Left lung (tissue), 14 donors: Measurements from ENCODE around the gene SMIM31. TPM values are rescaled to one million over a fixed set of nuclear protein-coding genes. Genes with fewer than 3 reads are reported as not detected.

Experiments used
- ATAC-seq: fragments of 200-7000 bp; cut with Tn5 transposase; one replicate; pipeline ENCODE4 v1.9.1; 2020; ENCODE audit warnings: moderate library complexity
- DNase-seq, 4 donors: peaks; one replicate each; pipeline ENCODE4 v3.0.0-alpha.2; 2013 to 2020
- H3K27ac ChIP-seq, 2 donors: fragments of 200-600 bp; sonication (generic) in 1 of 2; one replicate each; pipeline versions ENCODE4 v1.5.0 to v1.8.0; 2020 to 2021
- H3K27me3 ChIP-seq, 2 donors: fragments of 200-600 bp; sonication (generic) in 1 of 2; one replicate each; pipeline versions ENCODE4 v1.5.0 to v1.8.0; 2020 to 2021
- H3K36me3 ChIP-seq, 2 donors: fragments of 200-600 bp; sonication (generic) in 1 of 2; one replicate each; pipeline versions ENCODE4 v1.5.0 to v1.8.0; 2020 to 2021
- H3K4me1 ChIP-seq, 2 donors: fragments of 200-600 bp; one replicate each; pipeline ENCODE4 v1.8.0; 2021
- H3K4me3 ChIP-seq, 2 donors: fragments of 200-600 bp; sonication (generic) in 1 of 2; one replicate each; pipeline versions ENCODE4 v1.5.0 to v1.8.0; 2020 to 2021; ENCODE audit warnings: mild to moderate bottlenecking in 1 of 2
- H3K9me3 ChIP-seq, 2 donors: fragments of 200-600 bp; sonication (generic) in 1 of 2; one replicate each; pipeline versions ENCODE4 v1.5.0 to v1.8.0; 2020 to 2021
- CTCF ChIP-seq, 2 donors: fragments of 200-600 bp; sonication (generic) in 1 of 2; IDR thresholded peaks; one replicate each; pipeline versions ENCODE4 v1.5.0 to v1.8.0; 2021; ENCODE audit warnings: antibody characterized with exemption in 2 of 2
- intact Hi-C, 2 donors: fragments of 100-400 bp; cut with DNase I; formaldehyde crosslinking; loops; one replicate each; pipeline versions ENCODE4 v1.11.2 to v1.14.2; 2022
- long read RNA-seq, 12 donors: library from polyadenylated mRNA in 2 of 12; unstranded in 2 of 12; transcript quantifications; one replicate each; pipeline ENCODE4 v2.0.0 and lab custom pipeline, GENCODE V29; 2019 to 2026
- polyA plus RNA-seq, 6 donors: library from polyadenylated mRNA; unstranded; fragments of 120-200 nt; gene quantifications; one replicate each; pipeline ENCODE4 v1.2.1, GENCODE V29; 2013; ENCODE audit not compliant: insufficient read length in 6 of 6
- total RNA-seq, 2 donors: library from RNA; stranded (reverse); fragmentation: NEBNext Ultra II Directional; extraction: Animal tissue kit (Norgen Biotek cat#: 25700); gene quantifications; one replicate each; pipeline ENCODE4 v1.2.1, GENCODE V29; 2021
- donor health status: DM: no; HTN: yes; CAD: no.
- donor health status: DM: no; HTN: no; CAD: no.

SMIM31 gene
- total RNA-seq = under 1 TPM in 1 of 2 donors, not detected in 1; 0.31 TPM
- under 1 TPM; 0.07 to 0.44 (median 0.28) TPM for polyA plus RNA-seq
- long read RNA-seq, donor 1 = 0 reads
- long read RNA-seq, donor 2 = 0 reads
- long read RNA-seq, donor 3 = 0 reads
- long read RNA-seq, donor 4 = 0 reads
- long read RNA-seq, donor 5, partial matches to known transcripts = 0 of 1 reads
- long read RNA-seq, donor 5, other reads (novel, unspliced or antisense) = 0 of 1 reads
- long read RNA-seq, donor 6 = 0 reads
- long read RNA-seq, donor 7 = 0 reads
- long read RNA-seq, donor 8 = 0 reads
- long read RNA-seq, donor 9 = 0 reads
- long read RNA-seq, donor 10, partial matches to known transcripts = 0 of 1 reads
- long read RNA-seq, donor 10, other reads (novel, unspliced or antisense) = 1 of 1 reads
- long read RNA-seq, donor 11 = 0 reads
- long read RNA-seq, donor 12, partial matches to known transcripts = 0 of 1 reads
- long read RNA-seq, donor 12, other reads (novel, unspliced or antisense) = 0 of 1 reads

GRCh38 chr4:164753873-164754488, at the start of gene SMIM31:
SMIM31 (plus strand) TSS chr4:164754131; CDS start chr4:164770444, 16,313 bp downstream.
- intact Hi-C loops = no loop called here
- Histone ChIP-seq H3K27ac (no peak within 1 kb of the TSS), H3K4me3 (no peak within 1 kb of the TSS), H3K9me3 (peaks cover 0 to 5% of the 10 kb centered on the region in 2 donors), H3K27me3 (no peaks in the 10 kb centered on the region), H3K4me1 (no peaks in the 10 kb centered on the region), H3K36me3 (no peaks in the 10 kb centered on the region)
- ATAC-seq (peak; percentile 22), DNase-seq (peak in 1 of 4 donors; percentile 37)
- TF ChIP-seq CTCF (IDR thresholded peaks at IDR 0.05) = no peak

- Histone ChIP-seq H3K4me3 (no peak overlapping the region), H3K27me3 (no peaks in the 10 kb centered on the region), H3K9me3 (no peaks in the 10 kb centered on the region), H3K4me1 (no peaks in the 10 kb centered on the region), H3K36me3 (no peaks in the 10 kb centered on the region), H3K27ac (no peak overlapping the region)
- no peak for TF ChIP-seq CTCF (IDR thresholded peaks at IDR 0.05)
- DNase-seq = no peak
- intact Hi-C loops = no loop called here
- no peak for ATAC-seq
Observed at GRCh38 chr4:164706675-164707074, 47.3 kb upstream of the SMIM31 start.

GRCh38 chr4:164716901-164717300, 37.0 kb upstream of the SMIM31 start:
- Histone ChIP-seq H3K36me3 (no peaks in the 10 kb centered on the region), H3K4me3 (no peak overlapping the region), H3K27me3 (no peaks in the 10 kb centered on the region), H3K9me3 (no peaks in the 10 kb centered on the region), H3K27ac (no peak overlapping the region), H3K4me1 (no peaks in the 10 kb centered on the region)
- DNase-seq = peak in 1 of 4 donors; percentile 27
- no peak for ATAC-seq
- intact Hi-C loops = no loop called here
- TF ChIP-seq CTCF (IDR thresholded peaks at IDR 0.05) = no peak

GRCh38 chr4:164718827-164719226, 35.1 kb upstream of the SMIM31 start:
- Histone ChIP-seq H3K4me3 (no peak overlapping the region), H3K36me3 (no peaks in the 10 kb centered on the region), H3K4me1 (no peaks in the 10 kb centered on the region), H3K9me3 (no peaks in the 10 kb centered on the region), H3K27ac (no peak overlapping the region), H3K27me3 (no peaks in the 10 kb centered on the region)
- ATAC-seq = no peak
- intact Hi-C loops = no loop called here
- TF ChIP-seq CTCF (IDR thresholded peaks at IDR 0.05) = no peak
- no peak for DNase-seq

GRCh38 chr4:164725066-164725465, 28.9 kb upstream of the SMIM31 start:
- no peak for ATAC-seq
- Histone ChIP-seq H3K27ac (no peak overlapping the region), H3K4me3 (no peak overlapping the region), H3K27me3 (no peaks in the 10 kb centered on the region), H3K9me3 (no peaks in the 10 kb centered on the region), H3K36me3 (no peaks in the 10 kb centered on the region), H3K4me1 (no peaks in the 10 kb centered on the region)
- DNase-seq = no peak
- no peak for TF ChIP-seq CTCF (IDR thresholded peaks at IDR 0.05)
- intact Hi-C loops = no loop called here
